HCT116 (cell line): ENCODE data around the gene G2E3. TPM values are rescaled to one million over a fixed set of nuclear protein-coding genes. Genes with fewer than 3 reads are reported as not detected.
A peak's percentile ranks its signal among the peaks of the same experiment; 100 is the strongest.

Experiments used
- ATAC-seq: fragments of 200-7000 bp; cut with Tn5 transposase; 2 replicates; pipeline ENCODE4 v1.9.1; 2020; ENCODE audit warnings: mild to moderate bottlenecking, moderate library complexity
- Bru-seq: library from RNA; stranded (reverse); fragments of 400-500 nt; gene quantifications from one replicate; lab custom pipeline; 2021; lab: Mats Ljungman, UMichigan
- BruChase-seq, 2 experiments: library from RNA; stranded (reverse); fragments of 400-500 nt; gene quantifications; one replicate each; lab custom pipeline; 2021; lab: Mats Ljungman, UMichigan
- BruUV-seq: library from RNA; stranded (reverse); fragments of 400-500 nt; replicated peaks from 2 replicates; lab custom pipeline; 2021; lab: Mats Ljungman, UMichigan
- CTCF ChIA-PET: fragments of 300-600 bp; sonication (Branson Sonifier 250); formaldehyde crosslinking; loops from one replicate; lab custom pipeline; 2021; ENCODE audit warnings: antibody characterized with exemption; lab: Charles Lee
- POLR2A ChIA-PET: fragments of 300-600, 350-600 bp; sonication (Branson Sonifier 250); formaldehyde crosslinking; loops from one replicate; lab custom pipeline; 2021; ENCODE audit warnings: antibody characterized with exemption; lab: Charles Lee
- RAD21 ChIA-PET, 2 experiments: fragments of 300-600 bp; sonication (Branson Sonifier 250); formaldehyde crosslinking; loops; one replicate each; lab custom pipeline; 2023; ENCODE audit warnings: low total read pairs in 2 of 2; ENCODE audit not compliant: uncharacterized antibody in 2 of 2, unreplicated experiment in 2 of 2, low non-redundant PET in 1 of 2; lab: Charles Lee
- DNase-seq: peaks from one replicate; pipeline ENCODE4 v3.0.0-alpha.2; 2010; ENCODE audit warnings: low read depth, low spot score
- H2AFZ ChIP-seq: fragments of 200-600 bp; shearing (Covaris generic), sonication (generic); 2 replicates; pipeline ENCODE4 v1.6.1; 2017; ENCODE audit warnings: low read depth, mixed run types, mixed read lengths, antibody characterized with exemption, low read length; ENCODE audit not compliant: poor library complexity, severe bottlenecking
- H3K27ac ChIP-seq: 2 replicates; pipeline ENCODE4 v1.5.1; 2012; ENCODE audit warnings: low read depth, low read length
- H3K27me3 ChIP-seq: fragments of 200-600 bp; sonication (generic); 2 replicates; pipeline ENCODE4 v1.6.1; 2016; ENCODE audit warnings: mixed run types, low read length, mixed read lengths; ENCODE audit not compliant: insufficient read depth
- H3K36me3 ChIP-seq, 2 experiments: fragments of 200-500 bp in 1 of 2; fragments of 200-600 bp in 1 of 2; sonication (Bioruptor generic) in 1 of 2; sonication (generic) in 1 of 2; 2 replicates each; pipeline versions ENCODE4 v1.5.1 to v1.6.1; 2014 to 2016; ENCODE audit warnings: low read length in 2 of 2, inconsistent platforms in 1 of 2, mixed read lengths in 1 of 2, mixed run types in 1 of 2; ENCODE audit not compliant: insufficient read depth in 2 of 2, control insufficient read depth in 1 of 2
- H3K4me1 ChIP-seq, 2 experiments: fragments of 200-600 bp in 1 of 2; sonication (generic) in 1 of 2; 2 replicates each; pipeline versions ENCODE4 v1.5.1 to v1.6.1; 2012 to 2017; ENCODE audit warnings: low read length in 2 of 2, inconsistent platforms in 1 of 2, mild to moderate bottlenecking in 1 of 2, mixed read lengths in 1 of 2, mixed run types in 1 of 2, moderate library complexity in 1 of 2; ENCODE audit not compliant: insufficient read depth in 2 of 2, control insufficient read depth in 1 of 2
- H3K4me2 ChIP-seq: fragments of 200-600 bp; sonication (generic); 2 replicates; pipeline ENCODE4 v1.6.1; 2017; ENCODE audit warnings: mixed run types, low read length, mixed read lengths
- H3K4me3 ChIP-seq, 2 experiments: fragments of 200-600 bp in 1 of 2; sonication (generic) in 1 of 2; replicated peaks in 1 of 2; 2 replicates each; pipeline ENCODE4 v1.5.1; 2011 to 2016; ENCODE audit warnings: low read length in 2 of 2, control low read depth in 1 of 2, low read depth in 1 of 2, mild to moderate bottlenecking in 1 of 2, mixed read lengths in 1 of 2, mixed run types in 1 of 2
- H3K79me2 ChIP-seq: fragments of 200-600 bp; sonication (generic); 2 replicates; pipeline ENCODE4 v1.6.1; 2017; ENCODE audit warnings: mild to moderate bottlenecking, mixed run types, low read length, moderate library complexity, mixed read lengths; ENCODE audit not compliant: insufficient read depth
- H3K9ac ChIP-seq: fragments of 200-600 bp; sonication (generic); 2 replicates; pipeline ENCODE4 v1.6.1; 2016; ENCODE audit warnings: low read length, mixed read lengths
- H3K9me2 ChIP-seq: fragments of 200-600 bp; sonication (generic), shearing (Covaris generic); 2 replicates; pipeline ENCODE4 v1.6.1; 2017; ENCODE audit warnings: mixed run types, mild to moderate bottlenecking, moderate library complexity; ENCODE audit not compliant: insufficient read depth
- H3K9me3 ChIP-seq, 2 experiments: fragments of 200-500 bp in 1 of 2; fragments of 200-600 bp in 1 of 2; sonication (Bioruptor generic) in 1 of 2; sonication (generic) in 1 of 2; 2 replicates each; pipeline ENCODE4 v1.6.1; 2014 to 2017; ENCODE audit warnings: low read length in 2 of 2, mixed read lengths in 2 of 2, inconsistent platforms in 1 of 2, low read depth in 1 of 2, mild to moderate bottlenecking in 1 of 2, mixed run types in 1 of 2, moderate library complexity in 1 of 2; ENCODE audit not compliant: control insufficient read depth in 1 of 2, insufficient read depth in 1 of 2
- H4K20me1 ChIP-seq: fragments of 200-600 bp; sonication (generic), shearing (Covaris generic); 2 replicates; pipeline ENCODE4 v1.6.1; 2017; ENCODE audit warnings: mixed run types, mild to moderate bottlenecking, moderate library complexity; ENCODE audit not compliant: insufficient read depth
- CBX3 ChIP-seq: IDR thresholded peaks from 2 replicates; pipeline ENCODE4 v1.6.1; 2012; ENCODE audit warnings: low read depth
- CEBPB ChIP-seq: IDR thresholded peaks from 2 replicates; pipeline ENCODE4 v1.6.1; 2012; ENCODE audit warnings: low read depth
- EGR1 ChIP-seq: IDR thresholded peaks from 2 replicates; pipeline ENCODE4 v1.6.1; 2012; ENCODE audit warnings: low read depth
- ELF1 ChIP-seq: IDR thresholded peaks from 2 replicates; pipeline ENCODE4 v1.6.1; 2012; ENCODE audit warnings: low read depth, borderline replicate concordance
- EZH2 ChIP-seq: fragments of 200-600 bp; sonication (generic); IDR thresholded peaks from 2 replicates; pipeline ENCODE4 v1.6.1; 2017; ENCODE audit warnings: antibody characterized with exemption, mixed run types
- FOSL1 ChIP-seq: IDR thresholded peaks from 2 replicates; pipeline ENCODE4 v1.6.1; 2012; ENCODE audit warnings: low read depth
- JUND ChIP-seq: IDR thresholded peaks from 2 replicates; pipeline ENCODE4 v1.6.1; 2012
- POLR2A ChIP-seq: IDR thresholded peaks from 2 replicates; pipeline ENCODE4 v1.7.0; 2011; ENCODE audit warnings: borderline replicate concordance; ENCODE audit not compliant: insufficient read depth, insufficient read length; ENCODE audit errors: extremely low read depth
- POLR2AphosphoS5 ChIP-seq: IDR thresholded peaks from 2 replicates; pipeline ENCODE4 v1.6.1; 2011; ENCODE audit warnings: mild to moderate bottlenecking, low read depth, low read length, moderate library complexity
- RAD21 ChIP-seq: IDR thresholded peaks from 2 replicates; pipeline ENCODE4 v1.6.1; 2012; ENCODE audit warnings: low read depth, mild to moderate bottlenecking
- SIN3A ChIP-seq: IDR thresholded peaks from 2 replicates; pipeline ENCODE4 v1.6.1; 2012; ENCODE audit warnings: low read depth
- SP1 ChIP-seq: IDR thresholded peaks from 2 replicates; pipeline ENCODE4 v1.6.1; 2012; ENCODE audit warnings: low read depth
- SRF ChIP-seq: IDR thresholded peaks from 2 replicates; pipeline ENCODE4 v1.6.1; 2012; ENCODE audit warnings: low read depth
- TCF7L2 ChIP-seq: IDR thresholded peaks from 2 replicates; pipeline ENCODE4 v1.7.0; 2011; ENCODE audit warnings: borderline replicate concordance, inconsistent platforms; ENCODE audit not compliant: insufficient read depth, insufficient read length; ENCODE audit errors: extremely low read depth
- ZFX ChIP-seq: fragments of 450-650 bp; IDR thresholded peaks from 2 replicates; pipeline ENCODE4 v1.6.1; 2017
- intact Hi-C: fragments of 100-400 bp; cut with micrococcal nuclease; formaldehyde crosslinking; loops from 2 replicates; pipeline ENCODE4 v1.10.0; 2022
- long read RNA-seq: library from polyadenylated mRNA; unstranded; transcript quantifications from one replicate; pipeline ENCODE4 v2.0.0, GENCODE V29; 2021; ENCODE audit not compliant: unreplicated experiment
- polyA plus RNA-seq: library from polyadenylated mRNA; unstranded; fragments of >200 nt; gene quantifications from 2 replicates; pipeline ENCODE4 v1.2.1, GENCODE V29; 2012; ENCODE audit warnings: missing spikeins
- total RNA-seq: library from RNA; stranded (reverse); gene quantifications from one replicate; pipeline ENCODE4 v1.2.1, GENCODE V29; 2021; ENCODE audit not compliant: unreplicated experiment
- TF ChIP-seq, protein P1 (sequence below): IDR thresholded peaks from 2 replicates; pipeline ENCODE4 v1.6.1; 2012
- TF ChIP-seq, protein P2 (sequence below): IDR thresholded peaks from 2 replicates; pipeline ENCODE4 v1.6.1; 2012
- TF ChIP-seq, protein P3 (sequence below): IDR thresholded peaks from 2 replicates; pipeline ENCODE4 v1.6.1; 2011; ENCODE audit warnings: mild to moderate bottlenecking, low read length, moderate library complexity; ENCODE audit not compliant: insufficient replicate concordance; ENCODE audit errors: extremely low read depth
- TF ChIP-seq, protein P4 (sequence below), 3 experiments: fragments of 200-600 bp in 1 of 3; sonication (generic) in 1 of 3; IDR thresholded peaks in 2 of 3; conservative IDR thresholded peaks in 1 of 3; 2 replicates each; pipeline ENCODE4 v1.5.1; 2012 to 2017; ENCODE audit warnings: low read depth in 2 of 3, low read length in 2 of 3, antibody characterized with exemption in 1 of 3, borderline replicate concordance in 1 of 3, control low read depth in 1 of 3, mild to moderate bottlenecking in 1 of 3, mixed read lengths in 1 of 3, mixed run types in 1 of 3, moderate library complexity in 1 of 3; ENCODE audit not compliant: insufficient read depth in 1 of 3

Gene G2E3, protein sequence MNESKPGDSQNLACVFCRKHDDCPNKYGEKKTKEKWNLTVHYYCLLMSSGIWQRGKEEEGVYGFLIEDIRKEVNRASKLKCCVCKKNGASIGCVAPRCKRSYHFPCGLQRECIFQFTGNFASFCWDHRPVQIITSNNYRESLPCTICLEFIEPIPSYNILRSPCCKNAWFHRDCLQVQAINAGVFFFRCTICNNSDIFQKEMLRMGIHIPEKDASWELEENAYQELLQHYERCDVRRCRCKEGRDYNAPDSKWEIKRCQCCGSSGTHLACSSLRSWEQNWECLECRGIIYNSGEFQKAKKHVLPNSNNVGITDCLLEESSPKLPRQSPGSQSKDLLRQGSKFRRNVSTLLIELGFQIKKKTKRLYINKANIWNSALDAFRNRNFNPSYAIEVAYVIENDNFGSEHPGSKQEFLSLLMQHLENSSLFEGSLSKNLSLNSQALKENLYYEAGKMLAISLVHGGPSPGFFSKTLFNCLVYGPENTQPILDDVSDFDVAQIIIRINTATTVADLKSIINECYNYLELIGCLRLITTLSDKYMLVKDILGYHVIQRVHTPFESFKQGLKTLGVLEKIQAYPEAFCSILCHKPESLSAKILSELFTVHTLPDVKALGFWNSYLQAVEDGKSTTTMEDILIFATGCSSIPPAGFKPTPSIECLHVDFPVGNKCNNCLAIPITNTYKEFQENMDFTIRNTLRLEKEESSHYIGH
- 47.0 TPM for total RNA-seq
- 10.1 and 13.1 TPM in 2 replicates for polyA plus RNA-seq
- Bru-seq, nascent RNA: percentile 95 among the genes with signal in this experiment
- percentile 80 among the genes with signal in this experiment for BruChase-seq, experiment 1, labeled RNA remaining after a 6-hour chase
- BruChase-seq, experiment 2, labeled RNA remaining after a 2-hour chase: percentile 90 among the genes with signal in this experiment
- long read RNA-seq, full-length matches to known transcripts: 65 of 96 reads
- long read RNA-seq, partial matches to known transcripts: 10 of 96 reads
- long read RNA-seq, other reads (novel, unspliced or antisense): 21 of 96 reads

DNA sequence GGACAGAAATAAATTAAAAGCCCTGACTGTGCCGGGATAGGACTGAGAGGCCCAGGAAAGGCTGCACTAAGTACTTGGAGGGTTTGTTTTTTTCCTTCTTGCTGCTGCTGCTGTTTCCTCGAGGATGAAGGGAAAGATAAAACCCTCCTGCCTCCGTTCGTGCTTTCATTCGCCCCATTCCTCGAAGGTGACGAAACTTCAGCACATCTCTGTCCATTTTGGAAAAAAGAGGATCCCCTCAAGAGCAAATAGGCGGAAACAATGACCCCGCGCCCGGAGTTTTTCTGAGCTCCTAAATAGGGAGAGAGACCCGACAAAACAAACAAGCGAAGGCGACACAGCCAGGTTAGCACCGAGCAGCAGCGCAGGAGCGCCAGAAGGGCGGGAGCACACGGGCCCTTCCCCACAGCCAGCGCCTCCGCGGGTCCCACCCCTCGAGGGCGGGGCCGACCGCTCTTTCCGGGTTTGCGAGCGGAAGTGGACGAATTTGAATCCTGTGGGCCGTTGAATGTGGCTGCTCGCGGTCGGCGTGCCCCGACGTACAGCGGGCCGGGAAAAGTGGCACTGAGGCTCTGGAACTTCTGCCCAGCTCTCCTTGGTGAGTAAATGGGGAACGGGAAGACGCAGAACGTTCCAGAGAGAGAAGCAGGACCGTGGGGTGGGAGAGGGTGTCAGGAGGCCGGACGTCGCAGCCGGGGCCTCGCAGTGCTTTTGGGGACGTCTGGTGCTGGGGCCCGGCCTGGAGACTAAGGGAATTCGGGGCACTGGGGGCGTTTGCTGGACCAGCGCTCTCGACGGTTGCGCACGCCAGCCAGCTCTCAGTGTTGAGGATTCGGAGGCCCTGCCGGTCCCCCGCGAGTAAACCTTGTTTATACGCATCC is at the start of gene G2E3:
Gene G2E3 (plus strand): TSS at position 484 of the 881 bp plus-strand sequence. CDS start 21,922 bp downstream, outside the sequence.
- ATAC-seq: peak; percentile 97
- ChIA-PET RAD21 (no interaction called here), CTCF (no interaction called here), POLR2A (no interaction called here)
- Histone ChIP-seq H3K9ac (peak within 1 kb of the TSS; percentile 91), H3K36me3 (peaks cover 2 to 3% of the 10 kb centered on the region in 2 experiments; a peak in 1 of 4 replicates), H3K4me3 (peak within 1 kb of the TSS; percentile 92 to 93), H3K9me2 (no peaks in the 10 kb centered on the region), H3K27ac (peak within 1 kb of the TSS; percentile 76), H3K4me1 (peaks cover 8 to 27% of the 10 kb centered on the region in 2 experiments), H3K27me3 (no peaks in the 10 kb centered on the region), H4K20me1 (peaks cover 9% of the 10 kb centered on the region; the same call in 1 of the 2 replicates), H3K9me3 (no peaks in the 10 kb centered on the region), H3K4me2 (peak within 1 kb of the TSS; percentile 77), H2AFZ (peak within 1 kb of the TSS; percentile 72), H3K79me2 (peaks cover 48% of the 10 kb centered on the region)
- TSS peak; percentile 64 for BruUV-seq
- intact Hi-C loops: no loop called here
- peak; percentile 69 for DNase-seq
- TF ChIP-seq, protein P1, sequence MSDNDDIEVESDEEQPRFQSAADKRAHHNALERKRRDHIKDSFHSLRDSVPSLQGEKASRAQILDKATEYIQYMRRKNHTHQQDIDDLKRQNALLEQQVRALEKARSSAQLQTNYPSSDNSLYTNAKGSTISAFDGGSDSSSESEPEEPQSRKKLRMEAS: peak; percentile 85
- peak; percentile 85; the same call in 1 of the 2 replicates for TF ChIP-seq SIN3A
- TF ChIP-seq EZH2: no peak
- no peak for TF ChIP-seq CEBPB
- TF ChIP-seq, protein P2, sequence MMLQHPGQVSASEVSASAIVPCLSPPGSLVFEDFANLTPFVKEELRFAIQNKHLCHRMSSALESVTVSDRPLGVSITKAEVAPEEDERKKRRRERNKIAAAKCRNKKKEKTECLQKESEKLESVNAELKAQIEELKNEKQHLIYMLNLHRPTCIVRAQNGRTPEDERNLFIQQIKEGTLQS: no peak
- peak; percentile 64 for TF ChIP-seq POLR2A
- no peak for TF ChIP-seq EGR1
- TF ChIP-seq TCF7L2: no peak
- TF ChIP-seq ZFX: peak; percentile 85
- TF ChIP-seq SRF: no peak
- TF ChIP-seq, protein P3, sequence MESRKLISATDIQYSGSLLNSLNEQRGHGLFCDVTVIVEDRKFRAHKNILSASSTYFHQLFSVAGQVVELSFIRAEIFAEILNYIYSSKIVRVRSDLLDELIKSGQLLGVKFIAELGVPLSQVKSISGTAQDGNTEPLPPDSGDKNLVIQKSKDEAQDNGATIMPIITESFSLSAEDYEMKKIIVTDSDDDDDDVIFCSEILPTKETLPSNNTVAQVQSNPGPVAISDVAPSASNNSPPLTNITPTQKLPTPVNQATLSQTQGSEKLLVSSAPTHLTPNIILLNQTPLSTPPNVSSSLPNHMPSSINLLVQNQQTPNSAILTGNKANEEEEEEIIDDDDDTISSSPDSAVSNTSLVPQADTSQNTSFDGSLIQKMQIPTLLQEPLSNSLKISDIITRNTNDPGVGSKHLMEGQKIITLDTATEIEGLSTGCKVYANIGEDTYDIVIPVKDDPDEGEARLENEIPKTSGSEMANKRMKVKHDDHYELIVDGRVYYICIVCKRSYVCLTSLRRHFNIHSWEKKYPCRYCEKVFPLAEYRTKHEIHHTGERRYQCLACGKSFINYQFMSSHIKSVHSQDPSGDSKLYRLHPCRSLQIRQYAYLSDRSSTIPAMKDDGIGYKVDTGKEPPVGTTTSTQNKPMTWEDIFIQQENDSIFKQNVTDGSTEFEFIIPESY: no peak
- TF ChIP-seq, protein P4, sequence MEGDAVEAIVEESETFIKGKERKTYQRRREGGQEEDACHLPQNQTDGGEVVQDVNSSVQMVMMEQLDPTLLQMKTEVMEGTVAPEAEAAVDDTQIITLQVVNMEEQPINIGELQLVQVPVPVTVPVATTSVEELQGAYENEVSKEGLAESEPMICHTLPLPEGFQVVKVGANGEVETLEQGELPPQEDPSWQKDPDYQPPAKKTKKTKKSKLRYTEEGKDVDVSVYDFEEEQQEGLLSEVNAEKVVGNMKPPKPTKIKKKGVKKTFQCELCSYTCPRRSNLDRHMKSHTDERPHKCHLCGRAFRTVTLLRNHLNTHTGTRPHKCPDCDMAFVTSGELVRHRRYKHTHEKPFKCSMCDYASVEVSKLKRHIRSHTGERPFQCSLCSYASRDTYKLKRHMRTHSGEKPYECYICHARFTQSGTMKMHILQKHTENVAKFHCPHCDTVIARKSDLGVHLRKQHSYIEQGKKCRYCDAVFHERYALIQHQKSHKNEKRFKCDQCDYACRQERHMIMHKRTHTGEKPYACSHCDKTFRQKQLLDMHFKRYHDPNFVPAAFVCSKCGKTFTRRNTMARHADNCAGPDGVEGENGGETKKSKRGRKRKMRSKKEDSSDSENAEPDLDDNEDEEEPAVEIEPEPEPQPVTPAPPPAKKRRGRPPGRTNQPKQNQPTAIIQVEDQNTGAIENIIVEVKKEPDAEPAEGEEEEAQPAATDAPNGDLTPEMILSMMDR (IDR thresholded peaks at IDR 0.05 in 2 of 3, conservative IDR thresholded peaks at IDR 0.05 in 1 of 3; ENCODE audit: borderline replicate concordance in 1 of 3, insufficient read depth in 1 of 3, low read depth in 2 of 3, low read length in 2 of 3): no peak
- peak; percentile 72 for TF ChIP-seq ELF1
- peak; percentile 87 for TF ChIP-seq POLR2AphosphoS5
- no peak for TF ChIP-seq CBX3
- no peak for TF ChIP-seq JUND
- no peak for TF ChIP-seq FOSL1
- TF ChIP-seq SP1: no peak
- TF ChIP-seq RAD21: no peak
